AG04449 (cell line): ENCODE measurements around the gene COL9A3.

Experiments used
- CTCF ChIA-PET: fragments of 350-600 bp; formaldehyde crosslinking; extraction: SDS; loops from one replicate; lab custom pipeline; 2021; ENCODE audit warnings: antibody characterized with exemption; lab: Yijun Ruan, JAX
- POLR2A ChIA-PET: fragments of 400-600, 350-600 bp; formaldehyde crosslinking; extraction: SDS; loops from one replicate; lab custom pipeline; 2020; ENCODE audit warnings: antibody characterized with exemption, inconsistent platforms; lab: Yijun Ruan, JAX
- DNase-seq: peaks from one replicate; pipeline ENCODE4 v3.0.0-alpha.2; 2010; ENCODE audit warnings: low read depth, low spot score
- H3K4me3 ChIP-seq: 2 replicates; pipeline ENCODE4 v1.5.1; 2011; ENCODE audit warnings: low read depth, mild to moderate bottlenecking, control low read depth, low read length
- CTCF ChIP-seq: IDR thresholded peaks from one replicate; pipeline ENCODE4 v1.5.1; 2011; ENCODE audit warnings: mild to moderate bottlenecking, moderate library complexity, low read length, control low read depth, inconsistent platforms; ENCODE audit not compliant: insufficient read depth; ENCODE audit errors: missing control alignments

COL9A3 gene

GRCh38 chr20:62816884-62817873 lies at the start of gene COL9A3:
Gene COL9A3 (plus strand): TSS chr20:62817050. CDS start chr20:62817065, 15 bp downstream.
- POLR2A ChIA-PET = interaction anchor here (2.8 kb wide), 1 partner anchor 22 kb away, joined by 7 read pairs; no protein-coding TSS in a partner anchor
- H3K4me3 ChIP-seq = peak within 1 kb of the TSS; percentile 34
- no peak for DNase-seq
- CTCF ChIA-PET = interaction anchor here (3.5 kb wide), 1 partner anchor 8 kb away, joined by 33 read pairs; no protein-coding TSS in a partner anchor
- TF ChIP-seq CTCF = no peak

GRCh38 chr20:62768234-62768546 lies 48.7 kb upstream of the COL9A3 start:
- no peak for TF ChIP-seq CTCF
- ChIA-PET CTCF (interaction anchor here (1.7 kb wide), 1 partner anchor 22 kb away, joined by 6 read pairs; no protein-coding TSS in a partner anchor), POLR2A (no interaction called here)
- DNase-seq = no peak
- no peak overlapping the region for H3K4me3 ChIP-seq

- ChIA-PET POLR2A (no interaction called here), CTCF (interaction anchor here (1.7 kb wide), 1 partner anchor 22 kb away, joined by 6 read pairs; no protein-coding TSS in a partner anchor)
- no peak for DNase-seq
- no peak for TF ChIP-seq CTCF
- H3K4me3 ChIP-seq = no peak overlapping the region
Observed at GRCh38 chr20:62768551-62769287, 48.1 kb upstream of the COL9A3 start.

DNA sequence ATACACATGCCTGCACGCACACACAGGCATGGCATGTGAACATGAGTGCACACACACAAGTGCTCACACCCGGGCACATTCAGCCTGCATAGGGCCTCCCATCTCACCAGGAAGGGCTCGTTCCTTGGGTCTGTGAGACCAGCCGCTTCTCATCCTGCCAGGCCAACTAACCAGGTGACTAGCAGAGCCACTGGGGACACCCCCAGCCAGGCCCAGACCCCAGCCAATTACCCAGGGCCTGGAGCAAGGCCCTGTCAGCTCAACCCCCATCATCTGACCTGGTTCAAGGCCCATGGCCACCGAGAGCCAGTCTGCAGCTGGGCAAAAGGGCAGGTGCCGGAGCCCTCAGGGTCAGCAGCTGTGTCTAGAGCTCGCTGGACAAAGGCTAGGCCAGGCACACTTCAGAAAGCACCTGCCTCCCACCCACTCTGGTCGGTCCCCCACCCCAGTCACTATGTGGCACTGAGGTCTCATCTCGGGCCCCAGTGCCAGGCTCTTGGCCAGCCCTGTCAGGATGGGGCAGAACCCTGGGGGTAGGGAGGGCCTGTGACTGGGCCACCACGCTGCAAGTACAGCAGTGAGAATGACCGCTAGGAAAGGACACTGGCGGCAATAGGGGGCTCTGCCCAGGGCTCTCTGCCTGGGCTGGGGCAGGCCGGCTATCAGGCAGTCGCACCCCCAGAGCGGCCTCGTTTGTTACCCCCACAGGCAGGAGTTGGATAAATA lies 47.3 kb upstream of the COL9A3 start:
- DNase-seq = no peak
- H3K4me3 ChIP-seq = no peak overlapping the region
- no peak for TF ChIP-seq CTCF
- ChIA-PET CTCF (interaction anchor here (1.1 kb wide), 1 partner anchor 22 kb away, joined by 3 read pairs; no protein-coding TSS in a partner anchor), POLR2A (no interaction called here)

- TF ChIP-seq CTCF = no peak
- POLR2A ChIA-PET = no interaction called here
- no peak overlapping the region for H3K4me3 ChIP-seq
- CTCF ChIA-PET = interaction anchor here (1.1 kb wide), 1 partner anchor 22 kb away, joined by 3 read pairs; no protein-coding TSS in a partner anchor
- no peak for DNase-seq
Observed at GRCh38 chr20:62770111-62770910, 46.5 kb upstream of the COL9A3 start.
